ENCODE data around the gene FAM120C. TPM values are rescaled to one million over a fixed set of nuclear protein-coding genes. Genes with fewer than 3 reads are reported as not detected.

Gene FAM120C
- total and polyA plus RNA-seq, 2 of the 4 experiments (the other 2 are of a cell fraction), result 3.4 to 3.6 TPM

DNA sequence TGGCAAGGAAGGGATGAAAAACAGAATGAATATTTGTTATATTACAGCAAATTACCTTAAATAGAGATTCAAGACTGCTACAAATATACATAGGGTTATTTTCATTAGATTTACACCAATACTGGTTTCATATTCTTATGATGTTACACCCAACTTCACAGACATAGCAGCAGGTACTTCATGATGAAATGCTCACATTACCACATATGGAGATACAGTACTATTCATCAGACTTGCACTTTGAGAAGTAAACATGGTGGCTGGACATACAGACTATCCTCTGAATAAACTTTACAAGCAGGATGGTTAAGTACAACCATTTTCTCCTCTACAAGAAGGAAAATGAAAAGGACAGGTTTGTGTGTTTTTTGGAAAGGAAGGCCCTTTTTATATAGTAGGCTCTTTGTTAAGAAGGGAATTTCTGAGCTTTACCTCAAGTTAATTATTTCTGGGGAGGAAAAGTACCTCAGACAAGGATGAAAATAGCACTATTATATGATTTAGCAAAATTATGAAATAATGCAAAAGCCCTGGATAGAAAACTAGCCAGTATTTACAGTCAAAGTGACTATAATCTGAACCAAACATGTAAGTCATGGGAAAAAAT, 12.0 kb upstream of the FAM120C start:
- Histone ChIP-seq H3K18ac (ENCODE audit: low read depth, low read length) (no peak overlapping the region), H3K4me2 (ENCODE audit: low read depth, low read length) (no peak overlapping the region), H3K4me3 (ENCODE audit: insufficient read depth, low read depth, low read length) (no peak overlapping the region), H3K9me1 (ENCODE audit: insufficient read depth, low read length) (0 out of 2 replicates have a peak, but pooled peaks cover 3% of the 10 kb centered on the region), H3K79me1 (ENCODE audit: low read depth in 1 of 2, low read length in 2 of 2) (no peaks in the 10 kb centered on the region), H2AK9ac (replicated peaks; ENCODE audit: low read depth, low read length, poor library complexity) (no peak overlapping the region), H2BK15ac (ENCODE audit: low read depth, low read length) (no peak overlapping the region), H3K27me3 (ENCODE audit: control insufficient read depth, insufficient read depth, low read length) (no peaks in the 10 kb centered on the region; the same call in 1 of the 2 replicates), H2AFZ (replicated peaks; ENCODE audit: low read length, poor library complexity) (no peak overlapping the region), H4K5ac (ENCODE audit: low read depth, low read length) (no peak overlapping the region), H4K8ac (ENCODE audit: low read depth in 2 of 2, low read length in 2 of 2) (no peak overlapping the region), H4K91ac (ENCODE audit: insufficient read depth, low read depth, low read length) (no peak overlapping the region), H2AK5ac (ENCODE audit: low read depth, low read length) (no peak overlapping the region), H2BK5ac (ENCODE audit: low read depth, low read length, poor library complexity, severe bottlenecking) (no peak overlapping the region), H2BK20ac (ENCODE audit: low read depth, low read length) (no peak overlapping the region), H3K56ac (ENCODE audit: extremely low read depth, insufficient read depth, low read length) (no peak overlapping the region), H3K23ac (ENCODE audit: low read depth, low read length) (no peak overlapping the region), H2BK120ac (ENCODE audit: low read depth, low read length) (no peak overlapping the region), H3K27ac (ENCODE audit: insufficient read depth, low read length) (no peak overlapping the region), H3K14ac (replicated peaks; ENCODE audit: low read depth, low read length) (no peak overlapping the region), H3K9ac (ENCODE audit: low read depth, low read length) (no peak overlapping the region), H3K9me3 (ENCODE audit: control insufficient read depth, insufficient read depth, low read length) (no peaks in the 10 kb centered on the region), H3K4ac (ENCODE audit: low read depth, low read length) (no peak overlapping the region), H4K20me1 (ENCODE audit: insufficient read depth, low read length) (no peaks in the 10 kb centered on the region), H3K36me3 (ENCODE audit: control insufficient read depth, insufficient read depth, low read length) (no peaks in the 10 kb centered on the region), H3K4me1 (ENCODE audit: control insufficient read depth, insufficient read depth, low read length) (no peaks in the 10 kb centered on the region)
- CTCF ChIA-PET, result no interaction called here
- dilution Hi-C loops (cut with HindIII; ENCODE audit: low sequenced_read_pairs, unreplicated experiment) (no loop called here), intact Hi-C loops (cut with micrococcal nuclease) (no loop called here), in situ Hi-C loops (cut with MboI; ENCODE audit: low sequenced_read_pairs) (no loop called here)
- ATAC-seq (ENCODE audit: low read depth) (no peak), DNase-seq (no peak)
- TF ChIP-seq BHLHE40 (IDR thresholded peaks at IDR 0.05; ENCODE audit: low read depth, low read length) (no peak), CEBPB (IDR thresholded peaks at IDR 0.05; ENCODE audit: low read depth, low read length) (no peak), MAZ (IDR thresholded peaks at IDR 0.05; ENCODE audit: borderline replicate concordance, low read depth, low read length) (no peak), FOS (IDR thresholded peaks at IDR 0.05; ENCODE audit: low read depth, low read length) (no peak), RAD21 (IDR thresholded peaks at IDR 0.05; ENCODE audit: low read length) (no peak), RFX5 (IDR thresholded peaks at IDR 0.05; ENCODE audit: low read depth, low read length) (no peak), NFE2L2 (IDR thresholded peaks at IDR 0.05; ENCODE audit: low read depth, low read length) (no peak), MAFK (IDR thresholded peaks at IDR 0.05; ENCODE audit: low read depth, low read length) (no peak), MXI1 (IDR thresholded peaks at IDR 0.05; ENCODE audit: borderline replicate concordance, low read depth, low read length) (no peak), POLR2A (IDR thresholded peaks at IDR 0.05; ENCODE audit: low read depth, low read length) (no peak), SMC3 (IDR thresholded peaks at IDR 0.05; ENCODE audit: low read depth, low read length) (no peak), RCOR1 (IDR thresholded peaks at IDR 0.05; ENCODE audit: insufficient replicate concordance, low read length) (no peak), CHD1 (IDR thresholded peaks at IDR 0.05; ENCODE audit: low read depth, low read length) (no peak)
- TF ChIP-seq, protein P1, sequence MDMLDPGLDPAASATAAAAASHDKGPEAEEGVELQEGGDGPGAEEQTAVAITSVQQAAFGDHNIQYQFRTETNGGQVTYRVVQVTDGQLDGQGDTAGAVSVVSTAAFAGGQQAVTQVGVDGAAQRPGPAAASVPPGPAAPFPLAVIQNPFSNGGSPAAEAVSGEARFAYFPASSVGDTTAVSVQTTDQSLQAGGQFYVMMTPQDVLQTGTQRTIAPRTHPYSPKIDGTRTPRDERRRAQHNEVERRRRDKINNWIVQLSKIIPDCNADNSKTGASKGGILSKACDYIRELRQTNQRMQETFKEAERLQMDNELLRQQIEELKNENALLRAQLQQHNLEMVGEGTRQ (IDR thresholded peaks at IDR 0.05; ENCODE audit: low read depth, low read length), result no peak
- TF ChIP-seq, protein P2, sequence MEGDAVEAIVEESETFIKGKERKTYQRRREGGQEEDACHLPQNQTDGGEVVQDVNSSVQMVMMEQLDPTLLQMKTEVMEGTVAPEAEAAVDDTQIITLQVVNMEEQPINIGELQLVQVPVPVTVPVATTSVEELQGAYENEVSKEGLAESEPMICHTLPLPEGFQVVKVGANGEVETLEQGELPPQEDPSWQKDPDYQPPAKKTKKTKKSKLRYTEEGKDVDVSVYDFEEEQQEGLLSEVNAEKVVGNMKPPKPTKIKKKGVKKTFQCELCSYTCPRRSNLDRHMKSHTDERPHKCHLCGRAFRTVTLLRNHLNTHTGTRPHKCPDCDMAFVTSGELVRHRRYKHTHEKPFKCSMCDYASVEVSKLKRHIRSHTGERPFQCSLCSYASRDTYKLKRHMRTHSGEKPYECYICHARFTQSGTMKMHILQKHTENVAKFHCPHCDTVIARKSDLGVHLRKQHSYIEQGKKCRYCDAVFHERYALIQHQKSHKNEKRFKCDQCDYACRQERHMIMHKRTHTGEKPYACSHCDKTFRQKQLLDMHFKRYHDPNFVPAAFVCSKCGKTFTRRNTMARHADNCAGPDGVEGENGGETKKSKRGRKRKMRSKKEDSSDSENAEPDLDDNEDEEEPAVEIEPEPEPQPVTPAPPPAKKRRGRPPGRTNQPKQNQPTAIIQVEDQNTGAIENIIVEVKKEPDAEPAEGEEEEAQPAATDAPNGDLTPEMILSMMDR (conservative IDR thresholded peaks at IDR 0.05; ENCODE audit: low read depth, low read length), result no peak
- TF ChIP-seq, protein P3, sequence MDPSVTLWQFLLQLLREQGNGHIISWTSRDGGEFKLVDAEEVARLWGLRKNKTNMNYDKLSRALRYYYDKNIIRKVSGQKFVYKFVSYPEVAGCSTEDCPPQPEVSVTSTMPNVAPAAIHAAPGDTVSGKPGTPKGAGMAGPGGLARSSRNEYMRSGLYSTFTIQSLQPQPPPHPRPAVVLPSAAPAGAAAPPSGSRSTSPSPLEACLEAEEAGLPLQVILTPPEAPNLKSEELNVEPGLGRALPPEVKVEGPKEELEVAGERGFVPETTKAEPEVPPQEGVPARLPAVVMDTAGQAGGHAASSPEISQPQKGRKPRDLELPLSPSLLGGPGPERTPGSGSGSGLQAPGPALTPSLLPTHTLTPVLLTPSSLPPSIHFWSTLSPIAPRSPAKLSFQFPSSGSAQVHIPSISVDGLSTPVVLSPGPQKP (IDR thresholded peaks at IDR 0.05; ENCODE audit: borderline replicate concordance, low read depth, low read length), result no peak
- no TSS peak for BruUV-seq (replicated peaks)
- POLR2A ChIA-PET (ENCODE audit: unreplicated experiment), result no interaction called here

Data from IMR-90 (cell line).